ENCODE measurements around the gene RPGRIP1L.

The RPGRIP1L gene

DNA sequence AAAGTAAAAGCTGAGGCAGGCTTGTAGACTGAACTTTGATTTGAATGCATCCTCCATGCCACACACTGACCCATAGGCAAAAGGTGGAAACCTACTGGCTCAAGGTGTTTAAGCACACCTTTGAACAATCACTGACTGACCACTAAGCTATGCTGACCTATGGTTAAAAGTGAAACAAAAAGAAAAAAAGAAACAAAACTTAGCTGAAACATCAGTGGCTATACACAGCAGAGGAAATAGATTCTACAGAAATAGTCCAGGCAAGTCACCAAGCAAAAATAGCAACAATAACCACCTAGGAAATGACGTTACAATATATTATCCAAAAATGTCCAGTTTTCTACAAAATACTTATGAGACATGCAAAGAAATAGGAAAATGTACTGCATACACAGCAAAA lies 60.2 kb downstream of the RPGRIP1L start:
- no peak for DNase-seq

DNA sequence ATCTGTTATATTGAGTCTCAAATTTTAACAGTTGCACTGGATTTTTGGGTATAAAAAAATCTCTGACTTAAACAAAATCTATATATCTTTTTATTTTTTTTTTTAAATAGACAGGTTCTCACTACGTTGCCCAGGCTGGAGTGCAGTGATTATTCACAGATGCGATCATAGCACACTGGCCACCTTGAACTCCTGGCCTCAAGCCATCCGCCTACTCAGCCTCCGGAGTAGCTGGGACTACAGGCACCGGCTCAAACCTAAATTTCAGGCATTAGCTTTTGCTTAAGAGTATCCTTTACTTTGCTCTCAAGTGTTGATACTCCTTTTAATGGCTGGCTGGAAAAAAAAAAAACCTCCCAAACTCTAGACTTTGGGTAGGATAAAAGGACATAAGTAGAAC lies 61.6 kb downstream of the RPGRIP1L start:
- no peak for DNase-seq

DNA sequence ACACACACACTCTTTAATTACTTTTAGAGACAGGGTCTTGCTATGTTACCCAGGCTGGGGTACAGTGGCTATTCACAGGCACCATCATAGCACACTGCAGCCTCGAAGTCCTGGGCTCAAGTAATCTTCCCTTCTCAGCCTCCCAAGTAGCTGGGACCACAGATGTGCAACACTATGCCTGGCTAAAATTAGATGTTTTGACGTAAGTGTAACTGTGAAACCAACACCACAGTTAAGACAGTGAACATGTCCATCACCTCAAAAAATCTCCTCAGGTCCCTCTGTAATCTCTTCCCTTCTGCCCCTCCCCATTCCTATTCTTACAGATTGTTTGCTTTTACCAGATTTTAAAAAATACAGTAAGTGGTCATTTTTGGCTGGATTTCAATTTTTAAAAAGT lies 66.7 kb downstream of the RPGRIP1L start:
- DNase-seq = no peak

DNA sequence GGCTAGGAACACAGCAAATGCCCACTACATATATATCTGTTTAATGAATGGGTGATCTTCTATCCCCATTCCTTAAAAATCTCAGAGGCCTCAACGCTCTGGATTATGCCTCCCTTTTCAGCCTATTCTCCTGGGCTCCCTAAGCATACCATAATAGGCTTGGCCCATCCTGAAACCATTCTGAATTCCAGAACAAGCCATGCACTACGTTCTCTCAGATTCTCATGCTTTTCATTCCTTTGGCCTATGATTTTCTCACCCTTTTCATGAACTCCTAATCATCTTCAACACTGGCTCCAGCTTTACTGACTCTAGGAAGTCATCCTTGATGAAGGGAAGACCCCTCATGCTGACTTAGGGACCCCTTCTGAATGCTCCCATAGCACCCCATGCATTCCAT lies 71.1 kb downstream of the RPGRIP1L start:
- DNase-seq = no peak

DNA sequence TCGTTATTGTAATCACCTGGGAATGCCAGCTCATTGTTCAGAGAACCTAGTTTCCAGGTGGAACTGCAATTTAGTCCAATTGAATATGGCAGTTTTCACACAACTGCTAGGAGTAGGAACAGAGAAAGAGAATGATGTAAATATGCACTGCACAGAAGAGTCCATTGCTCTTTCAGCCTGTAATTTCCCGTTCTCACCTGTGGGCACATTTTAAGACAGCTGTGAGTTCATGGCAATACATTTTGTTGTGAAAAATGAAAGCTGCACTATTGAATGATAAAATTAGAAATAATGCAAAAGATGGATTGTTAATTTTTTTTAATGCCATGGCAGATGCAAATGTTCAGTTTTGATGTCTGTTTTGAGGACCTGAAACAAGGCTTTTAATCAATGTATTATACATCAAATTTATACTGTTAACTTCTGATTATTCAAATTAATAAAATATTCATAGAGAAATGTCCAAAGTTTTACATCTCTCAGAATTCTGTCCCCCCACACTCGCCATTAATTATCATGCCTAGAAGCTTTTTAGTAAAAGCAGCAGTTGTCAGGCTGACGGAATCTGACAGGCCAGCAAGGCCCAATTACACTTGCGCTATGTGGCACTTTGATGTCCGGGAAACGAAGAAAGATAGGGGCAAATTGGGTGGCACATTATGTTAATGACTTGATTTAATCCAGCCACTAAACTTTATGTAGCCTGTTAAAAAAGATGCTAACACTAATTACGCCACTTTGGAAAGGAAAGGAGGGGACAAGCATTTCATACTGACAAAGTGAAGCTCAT lies 72.2 kb downstream of the RPGRIP1L start:
- no peak for DNase-seq

DNA sequence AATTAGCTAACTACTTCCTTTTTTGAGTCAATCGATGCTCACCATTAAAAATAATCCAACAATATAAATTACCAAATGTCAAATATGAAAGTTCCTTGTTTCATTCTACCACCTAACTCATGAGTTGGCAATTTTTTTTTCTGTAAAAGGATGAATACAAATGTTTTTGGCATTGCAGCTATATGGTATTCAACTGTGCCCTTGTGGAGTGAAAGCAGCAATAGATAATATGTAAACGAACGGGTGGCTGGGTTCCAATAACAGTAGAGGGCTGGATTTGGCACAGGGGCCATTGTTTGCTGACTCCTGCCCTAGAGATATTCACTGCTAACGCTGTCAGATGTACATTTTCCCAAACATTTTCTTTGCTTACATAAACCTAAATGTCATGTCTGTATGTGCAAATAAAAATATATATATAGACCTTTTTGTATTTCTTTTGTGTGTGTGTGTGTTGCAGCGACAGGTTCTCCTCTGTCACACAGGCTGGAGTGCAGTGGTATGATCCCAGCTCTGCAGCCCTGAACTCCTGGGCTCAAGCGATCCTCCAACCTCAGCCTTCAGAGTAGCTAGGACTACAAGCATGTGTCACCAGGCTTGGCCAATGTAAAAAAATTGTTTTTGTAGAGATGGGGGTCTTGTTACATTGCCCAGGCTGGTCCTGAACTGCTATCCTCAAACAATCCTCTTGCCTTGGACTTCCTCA lies 73.9 kb downstream of the RPGRIP1L start:
- no peak for DNase-seq

DNA sequence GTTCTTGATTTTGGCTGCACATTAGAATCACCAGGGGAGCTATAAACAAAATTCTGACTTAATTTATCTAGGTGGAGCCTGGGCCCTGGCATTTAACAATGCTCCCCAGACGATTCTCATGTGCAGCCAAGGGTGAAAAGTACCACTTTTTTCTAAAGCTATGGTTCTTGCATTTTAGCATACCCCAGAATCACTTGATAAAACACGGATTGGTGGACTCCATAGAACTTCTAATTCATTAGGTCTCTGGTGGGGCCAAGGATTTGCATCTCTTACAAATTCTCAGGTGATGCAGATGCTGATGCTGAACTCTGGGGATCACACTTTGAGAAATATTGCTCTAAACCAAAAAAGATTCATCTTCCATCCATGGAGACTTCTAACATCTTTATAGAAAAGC lies 74.5 kb downstream of the RPGRIP1L start:
- DNase-seq = no peak

DNA sequence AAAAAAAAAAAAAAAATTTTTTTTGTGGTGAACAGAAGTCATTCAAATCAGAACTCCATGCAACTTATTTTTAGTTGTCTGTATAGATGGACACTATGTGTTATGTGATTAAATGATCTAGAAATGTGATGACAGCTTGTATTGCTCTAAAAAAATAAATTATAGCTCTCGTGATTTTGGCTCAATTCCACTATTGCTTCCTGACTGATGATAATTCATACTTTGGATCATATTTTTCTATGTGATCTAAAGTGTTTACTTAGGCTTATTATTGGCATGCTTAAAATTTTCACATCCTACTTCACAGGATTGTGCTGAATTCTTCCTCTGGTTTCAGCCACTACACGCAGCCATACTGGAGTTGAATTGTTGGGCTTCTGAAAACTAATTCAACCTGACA lies 76.8 kb downstream of the RPGRIP1L start:
- DNase-seq = no peak

DNA sequence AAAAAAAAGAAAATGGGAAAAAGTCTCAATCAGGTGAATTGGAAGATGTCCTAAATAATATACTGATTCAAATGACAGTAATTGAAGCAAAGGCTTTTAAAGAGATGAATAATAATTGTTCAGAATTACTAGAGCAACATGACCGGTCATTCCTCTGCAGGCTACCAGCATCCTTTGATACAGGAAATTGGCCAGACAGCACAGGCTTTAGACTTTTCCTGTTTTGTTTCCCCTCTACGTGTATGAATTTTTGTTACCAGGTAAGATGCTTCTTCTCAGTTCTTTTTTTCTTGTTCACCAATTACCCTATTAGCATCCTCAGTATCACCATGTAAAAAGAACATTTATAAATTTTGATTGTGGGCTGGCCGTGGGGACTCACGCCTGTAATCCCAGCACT lies 77.5 kb downstream of the RPGRIP1L start:
- DNase-seq = peak; percentile 8

DNA sequence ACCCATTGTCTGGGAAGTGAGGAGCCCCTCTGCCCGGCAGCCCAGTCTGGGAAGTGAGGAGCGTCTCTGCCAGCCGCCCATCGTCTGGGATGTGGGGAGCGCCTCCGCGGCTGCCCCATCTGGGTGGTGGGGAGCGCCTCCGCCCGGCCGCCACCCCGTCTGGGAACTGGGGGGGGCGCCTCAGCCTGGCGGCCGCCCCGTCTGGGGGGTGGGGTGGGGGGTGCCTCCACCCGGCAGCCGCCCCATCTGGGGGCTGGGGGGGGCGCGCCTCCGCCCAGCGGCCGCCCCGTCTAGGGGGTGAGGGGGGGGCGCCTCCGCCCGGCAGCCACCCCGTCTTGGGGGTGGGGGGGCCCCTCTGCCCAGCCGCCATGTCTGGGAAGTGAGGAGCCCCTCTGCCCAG lies 78.4 kb downstream of the RPGRIP1L start:
- DNase-seq = no peak

DNA sequence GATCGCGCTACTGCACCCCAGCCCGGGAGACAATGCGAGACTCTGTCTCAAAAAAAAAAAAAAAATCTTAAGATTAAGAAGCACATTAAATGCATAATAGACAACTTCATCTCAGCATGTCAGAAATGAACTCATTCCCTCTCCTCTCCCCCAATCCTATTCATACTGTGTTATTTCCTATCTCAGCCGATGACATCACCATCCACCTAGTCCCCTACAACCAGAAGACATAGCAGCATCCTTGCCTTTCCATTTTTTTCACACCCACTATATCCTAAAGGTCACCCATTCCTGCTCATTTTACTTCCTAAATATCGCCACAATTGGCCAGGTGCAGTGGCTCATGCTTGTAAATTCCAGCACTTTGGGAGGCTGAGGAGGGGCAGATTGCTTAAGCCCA lies 81.3 kb downstream of the RPGRIP1L start:
- no peak for DNase-seq

DNA sequence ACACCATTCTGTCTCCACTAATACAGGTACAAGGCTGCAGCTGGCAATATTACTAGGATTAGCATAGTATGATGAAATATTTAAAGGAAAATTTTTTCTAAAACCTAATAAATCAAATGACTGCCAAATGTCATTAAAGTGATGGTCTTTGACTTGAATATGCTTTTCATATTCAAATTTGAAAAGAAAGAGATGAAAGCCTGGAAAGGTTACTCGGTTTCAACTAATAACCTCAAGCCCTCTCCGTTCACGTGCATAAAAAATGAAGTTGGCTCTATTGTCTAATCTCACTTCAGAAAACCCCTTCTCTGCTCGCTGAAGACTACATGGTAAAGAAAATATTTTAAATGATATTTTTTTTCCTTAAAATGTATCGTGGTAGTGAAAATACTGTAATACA lies 83.2 kb downstream of the RPGRIP1L start:
- DNase-seq = no peak

DNA sequence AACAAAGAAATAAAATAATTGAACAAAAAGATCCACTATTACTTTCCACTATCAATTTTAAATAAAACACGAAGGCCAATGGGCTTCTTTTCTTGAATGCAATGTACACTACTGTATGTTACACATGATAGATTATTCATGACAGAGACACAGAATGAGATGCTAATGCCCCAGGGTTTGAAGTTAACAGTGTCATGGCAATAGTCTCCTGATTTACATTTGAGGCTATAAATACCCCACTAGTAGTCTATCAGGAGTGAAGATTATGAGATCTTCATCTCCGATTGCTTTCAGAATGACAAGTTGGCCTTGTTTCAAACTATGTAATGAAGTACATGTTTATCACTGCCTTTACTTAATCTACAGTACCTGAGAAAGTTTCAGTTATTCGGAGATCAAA lies 84.4 kb downstream of the RPGRIP1L start:
- DNase-seq = no peak

DNA sequence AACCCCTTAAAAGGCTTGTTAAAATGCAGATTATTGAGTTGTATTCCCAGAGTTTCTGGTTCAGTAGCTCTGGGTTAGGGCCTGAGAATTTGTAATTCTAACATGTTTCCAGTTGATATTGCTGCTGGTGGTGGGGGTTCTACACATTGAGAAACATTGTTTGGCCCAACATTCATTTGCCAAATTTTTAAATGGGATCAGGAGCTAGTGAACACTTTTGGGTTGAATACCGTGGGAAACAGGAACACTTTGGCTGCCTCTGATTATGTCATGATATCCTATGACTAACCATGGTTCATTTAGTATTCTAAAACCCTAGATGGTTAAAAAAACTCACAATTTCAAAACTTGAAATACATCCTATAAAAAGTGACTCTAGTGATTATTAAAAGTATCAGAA lies 89.3 kb downstream of the RPGRIP1L start:
- DNase-seq = no peak

DNA sequence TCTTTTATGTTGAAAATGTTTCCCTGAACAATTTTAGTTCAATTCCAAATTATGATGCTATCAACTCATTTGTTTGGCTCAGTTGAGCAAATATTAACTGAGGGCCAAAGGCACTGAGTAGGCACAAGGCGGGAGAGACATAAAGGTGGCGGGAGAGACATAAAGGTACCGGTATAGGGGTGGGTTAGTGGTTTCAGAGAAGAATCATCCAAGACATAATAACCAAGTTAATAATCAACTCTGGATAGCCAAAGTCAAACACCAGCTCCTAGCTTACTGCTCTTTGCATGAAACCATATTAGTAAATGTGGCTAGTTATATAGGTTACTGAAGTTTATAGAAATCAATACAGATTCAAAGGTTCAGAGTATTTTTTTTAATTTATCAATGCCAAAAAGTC lies 91.7 kb downstream of the RPGRIP1L start:
- no peak for DNase-seq

DNA sequence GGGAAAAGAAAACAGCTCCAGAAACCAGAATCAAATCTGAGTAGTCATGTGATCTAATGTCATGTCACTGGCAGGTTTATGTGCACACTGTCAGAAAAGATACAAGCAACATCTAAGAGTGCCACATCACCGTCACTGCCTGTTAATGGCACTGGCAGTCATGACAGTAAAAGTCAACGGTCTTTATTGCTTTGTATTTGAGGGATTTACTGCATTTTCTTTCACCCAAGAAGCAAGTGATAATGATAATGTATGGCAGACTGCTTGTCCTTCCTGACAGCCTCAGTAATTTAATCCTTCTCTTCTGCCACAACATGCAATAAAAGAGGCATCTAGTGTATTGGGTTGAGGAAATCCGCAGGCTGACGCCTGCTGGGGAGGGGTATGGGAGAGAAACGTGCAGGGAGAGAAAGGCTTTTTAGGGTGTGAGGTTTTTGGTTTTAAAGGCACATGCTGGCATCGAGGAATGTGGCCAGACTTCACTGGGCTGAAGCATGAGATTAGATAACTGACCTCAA lies 92.4 kb downstream of the RPGRIP1L start:
- peak; percentile 46 for DNase-seq

DNA sequence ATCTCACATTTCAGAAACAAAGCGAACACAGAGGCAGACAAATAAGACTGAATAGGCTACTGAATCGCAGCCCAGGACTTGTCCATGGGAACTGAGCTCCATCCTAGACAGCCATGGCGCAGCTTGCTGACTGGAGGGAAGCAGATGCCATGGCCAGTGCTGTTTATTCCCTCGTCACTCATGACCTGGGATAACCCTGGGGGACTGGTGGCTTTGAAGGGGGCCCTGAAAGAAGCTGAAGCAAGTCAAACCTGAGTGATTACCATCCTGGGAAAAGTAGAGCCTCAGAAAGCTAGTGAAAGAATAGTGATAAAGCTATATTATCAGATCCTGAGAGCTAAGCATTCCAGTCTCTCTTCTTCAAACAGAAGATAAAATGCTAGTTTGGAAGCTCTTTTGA lies 94.1 kb downstream of the RPGRIP1L start:
- peak; percentile 69 for DNase-seq

DNA sequence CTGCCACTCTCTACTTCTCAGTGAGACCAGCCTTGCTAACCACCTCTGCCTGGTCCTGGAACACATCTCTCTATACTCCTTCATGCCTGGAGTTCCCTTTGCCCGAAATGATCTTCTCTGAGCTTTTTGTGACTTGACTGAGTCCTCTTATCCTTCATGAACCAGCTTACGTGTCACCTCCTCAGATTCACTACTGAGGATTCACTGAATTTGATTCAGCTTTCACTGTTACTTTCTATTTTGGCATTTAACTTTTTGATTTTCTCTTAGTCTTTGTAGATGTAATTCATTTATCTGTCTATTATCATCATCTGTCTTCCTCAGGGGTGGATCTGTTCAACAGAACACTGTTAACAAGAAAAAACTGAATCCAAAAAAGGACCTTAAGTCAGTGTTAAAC lies 95.6 kb downstream of the RPGRIP1L start:
- no peak for DNase-seq

DNA sequence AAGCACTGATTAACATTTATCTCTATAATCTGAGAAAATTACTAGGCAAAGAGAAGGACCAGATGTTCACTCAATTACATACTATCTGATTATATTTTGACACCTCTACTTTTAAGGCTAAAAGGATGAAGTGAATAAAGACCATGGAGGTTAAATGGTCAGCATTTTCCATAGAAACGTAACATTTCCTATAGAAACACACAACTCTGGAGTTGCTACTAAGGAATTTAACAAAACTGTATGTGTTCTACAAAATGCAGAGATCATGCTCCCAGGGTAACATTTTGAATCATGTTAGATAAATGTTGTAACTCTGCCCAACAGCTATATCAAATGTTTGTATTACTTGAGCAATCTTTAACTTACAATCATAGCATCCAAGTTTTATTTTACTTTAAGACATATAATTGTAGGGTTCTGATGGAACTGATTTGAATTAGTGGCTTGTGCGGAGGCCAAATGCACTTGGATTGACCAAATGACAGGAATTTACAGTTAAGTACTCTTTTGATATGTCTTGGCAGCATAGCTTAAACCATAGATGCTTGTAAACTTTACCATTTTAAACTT lies 97.7 kb downstream of the RPGRIP1L start:
- DNase-seq = peak; percentile 48

DNA sequence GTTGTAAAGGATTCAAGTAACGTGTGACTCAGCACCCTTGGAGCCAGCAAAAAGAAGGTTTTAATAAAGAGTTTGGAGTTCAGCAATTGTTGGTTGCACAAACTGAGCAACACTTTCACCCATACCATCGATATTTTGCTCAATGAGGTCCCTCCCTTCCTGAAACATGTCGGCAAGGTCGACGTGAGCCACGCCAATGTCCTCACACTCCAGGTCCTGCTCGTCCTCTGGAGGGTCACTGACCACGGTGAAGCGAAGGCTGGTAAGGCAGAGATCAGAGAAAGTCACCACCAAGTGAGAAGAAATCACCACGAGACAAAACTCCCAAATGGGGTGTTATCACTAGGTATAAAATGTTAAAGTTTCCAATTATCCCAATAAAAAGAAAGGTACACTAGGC lies 98.3 kb downstream of the RPGRIP1L start:
- DNase-seq = no peak

DNA sequence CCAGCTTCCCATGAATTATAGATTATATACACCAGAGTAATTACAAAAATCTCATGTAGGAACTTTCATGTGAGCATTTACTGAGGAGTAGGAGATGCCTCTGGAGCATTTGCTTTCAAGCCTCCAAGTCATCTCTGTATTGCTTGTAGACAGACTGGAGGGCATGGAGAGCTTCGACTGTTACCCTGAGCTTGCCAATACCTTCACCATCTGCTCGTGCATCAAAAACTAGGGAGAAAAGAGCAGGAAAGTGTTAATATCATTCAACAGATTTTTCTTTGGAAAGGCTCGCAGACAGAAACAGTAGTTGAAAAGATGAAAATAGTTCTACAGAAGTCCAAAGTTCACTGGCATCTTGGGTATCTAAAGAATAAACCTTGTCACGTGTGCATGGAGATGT lies 101.7 kb downstream of the RPGRIP1L start:
- no peak for DNase-seq

DNA sequence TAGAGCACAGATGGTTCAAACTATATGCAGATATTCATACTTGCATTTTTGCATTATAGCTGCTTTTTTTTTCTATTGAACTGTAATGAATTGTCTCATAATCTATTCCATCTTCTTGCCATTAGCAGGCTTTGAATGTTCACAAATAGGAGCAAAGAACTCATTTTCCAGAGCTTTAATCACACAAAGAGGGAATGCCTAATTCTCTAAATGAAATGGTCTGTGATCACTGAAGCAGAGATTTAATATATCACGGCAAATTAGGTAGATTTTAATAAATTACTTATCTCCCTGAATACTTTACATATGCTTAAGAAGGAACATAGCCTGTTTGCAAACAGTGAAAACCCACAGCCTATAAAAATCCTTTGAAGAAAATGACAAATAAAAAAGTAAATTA lies 103.0 kb downstream of the RPGRIP1L start:
- no peak for DNase-seq

DNA sequence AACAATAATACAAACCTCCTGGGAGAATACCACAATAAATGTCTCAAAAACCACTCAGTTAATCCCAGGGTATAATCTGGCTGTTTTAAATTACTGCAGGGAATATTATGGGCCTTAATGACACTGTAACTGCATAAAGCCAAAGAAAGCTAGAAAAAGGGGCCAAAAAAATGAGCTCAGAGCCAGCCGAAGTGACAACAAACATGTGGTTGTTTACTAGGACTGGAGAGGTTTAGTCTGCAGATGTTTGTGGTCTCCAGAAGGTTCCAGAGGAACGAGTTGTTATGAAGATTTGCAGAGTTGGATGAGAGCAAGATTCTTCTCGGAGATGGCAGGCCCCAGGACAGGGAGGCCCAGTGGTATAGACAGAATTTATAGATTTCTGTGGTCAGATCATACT lies 103.5 kb downstream of the RPGRIP1L start:
- no peak for DNase-seq

DNA sequence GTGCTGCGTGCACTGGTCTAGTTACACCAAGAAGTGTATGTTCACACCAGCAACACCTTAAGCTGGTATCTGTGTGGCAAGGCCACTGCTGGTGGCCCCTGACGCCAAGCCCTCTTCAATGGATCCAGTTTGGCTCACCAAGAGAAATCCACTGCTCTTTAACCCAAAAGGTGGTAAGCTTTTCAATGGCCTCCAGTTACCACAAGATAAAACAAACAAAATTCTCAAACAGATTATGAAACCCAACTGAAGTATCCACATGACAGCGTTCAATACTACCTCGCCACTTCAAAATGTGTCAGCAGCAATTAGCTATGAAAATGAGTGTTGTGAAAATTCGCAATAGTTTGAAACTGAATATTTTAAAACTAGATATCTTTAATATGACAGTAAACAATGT lies 104.1 kb downstream of the RPGRIP1L start:
- DNase-seq = no peak

Measured in NCI-H82 (cell line).